ENCODE measurements around the gene JAZF1. TPM values are rescaled to one million over a fixed set of nuclear protein-coding genes. Genes with fewer than 3 reads are reported as not detected.

JAZF1 gene
- total and polyA plus RNA-seq, 2 of the 4 experiments (the other 2 are of a cell fraction), result 8.4 to 10.5 TPM

DNA sequence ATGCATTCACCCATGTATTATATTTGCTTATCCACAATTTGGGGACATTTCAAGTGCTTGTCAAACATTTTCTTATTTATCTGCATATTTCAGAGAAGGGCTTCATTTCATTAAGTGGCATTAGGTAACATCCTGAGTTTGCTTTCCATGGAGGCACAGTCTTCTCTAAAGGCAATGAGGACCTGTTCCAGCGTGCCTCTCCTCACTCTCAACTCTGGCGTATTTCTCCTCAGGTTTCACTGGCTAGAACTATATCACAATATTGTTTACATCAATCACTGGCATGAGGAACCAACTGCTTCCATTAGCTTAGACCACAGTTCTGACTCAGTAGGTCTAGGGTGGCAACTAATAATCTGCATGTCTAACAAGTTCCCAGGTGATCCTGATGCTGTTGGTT, 263.5 kb downstream of the JAZF1 start:
- ChIA-PET CTCF (interaction anchor here (1.2 kb wide), 1 partner anchor 11 kb away, joined by 4 read pairs; no protein-coding TSS in a partner anchor), POLR2A (ENCODE audit: unreplicated experiment) (no interaction called here)
- peak overlapping the region; percentile 35; the same call in 1 of the 2 replicates for H3K23ac ChIP-seq (ENCODE audit: low read depth, low read length)
- H4K8ac ChIP-seq (ENCODE audit: low read depth in 2 of 2, low read length in 2 of 2), result peak overlapping the region; percentile 13 to 43; a peak in 2 of 4 replicates
- peak overlapping the region; percentile 64; the same call in 1 of the 2 replicates for H3K18ac ChIP-seq (ENCODE audit: low read depth, low read length)
- no peaks in the 10 kb centered on the region for H3K9me3 ChIP-seq (ENCODE audit: control insufficient read depth, insufficient read depth, low read length)
- H2BK15ac ChIP-seq (ENCODE audit: low read depth, low read length), result peak overlapping the region; percentile 68; the same call in 1 of the 3 replicates
- no peak overlapping the region for H4K5ac ChIP-seq (ENCODE audit: low read depth, low read length)
- no peak overlapping the region for H2AK9ac ChIP-seq (replicated peaks; ENCODE audit: low read depth, low read length, poor library complexity)
- no peak overlapping the region for H3K56ac ChIP-seq (ENCODE audit: extremely low read depth, insufficient read depth, low read length)
- intact Hi-C loops (cut with micrococcal nuclease), result no loop called here
- H3K79me1 ChIP-seq (ENCODE audit: low read depth in 1 of 2, low read length in 2 of 2), result peaks cover 18 to 40% of the 10 kb centered on the region in 2 experiments
- no peak overlapping the region for H3K9ac ChIP-seq (ENCODE audit: low read depth, low read length)
- peak overlapping the region; percentile 38; the same call in 1 of the 2 replicates for H4K91ac ChIP-seq (ENCODE audit: insufficient read depth, low read depth, low read length)
- peaks cover 9% of the 10 kb centered on the region for H3K9me1 ChIP-seq (ENCODE audit: insufficient read depth, low read length)
- BruUV-seq (replicated peaks), result no TSS peak
- H3K27ac ChIP-seq (ENCODE audit: insufficient read depth, low read length), result no peak overlapping the region
- H3K4ac ChIP-seq (ENCODE audit: low read depth, low read length), result peak overlapping the region; percentile 30
- peak overlapping the region; percentile 70 for H2AK5ac ChIP-seq (ENCODE audit: low read depth, low read length)
- H3K14ac ChIP-seq (replicated peaks; ENCODE audit: low read depth, low read length), result peak overlapping the region; percentile 69
- H2BK5ac ChIP-seq (ENCODE audit: low read depth, low read length, poor library complexity, severe bottlenecking), result peak overlapping the region; percentile 47
- H2BK20ac ChIP-seq (ENCODE audit: low read depth, low read length), result peak overlapping the region; percentile 56; the same call in 1 of the 2 replicates
- no peak for TF ChIP-seq MAFK (IDR thresholded peaks at IDR 0.05; ENCODE audit: low read depth, low read length)
- no peak for TF ChIP-seq MAZ (IDR thresholded peaks at IDR 0.05; ENCODE audit: borderline replicate concordance, low read depth, low read length)
- TF ChIP-seq CHD1 (IDR thresholded peaks at IDR 0.05; ENCODE audit: low read depth, low read length), result no peak
- TF ChIP-seq, protein P1, sequence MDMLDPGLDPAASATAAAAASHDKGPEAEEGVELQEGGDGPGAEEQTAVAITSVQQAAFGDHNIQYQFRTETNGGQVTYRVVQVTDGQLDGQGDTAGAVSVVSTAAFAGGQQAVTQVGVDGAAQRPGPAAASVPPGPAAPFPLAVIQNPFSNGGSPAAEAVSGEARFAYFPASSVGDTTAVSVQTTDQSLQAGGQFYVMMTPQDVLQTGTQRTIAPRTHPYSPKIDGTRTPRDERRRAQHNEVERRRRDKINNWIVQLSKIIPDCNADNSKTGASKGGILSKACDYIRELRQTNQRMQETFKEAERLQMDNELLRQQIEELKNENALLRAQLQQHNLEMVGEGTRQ (IDR thresholded peaks at IDR 0.05; ENCODE audit: low read depth, low read length), result no peak
- TF ChIP-seq RCOR1 (IDR thresholded peaks at IDR 0.05; ENCODE audit: insufficient replicate concordance, low read length), result no peak
- TF ChIP-seq NFE2L2 (IDR thresholded peaks at IDR 0.05; ENCODE audit: low read depth, low read length), result no peak
- no peak for TF ChIP-seq CEBPB (IDR thresholded peaks at IDR 0.05; ENCODE audit: low read depth, low read length)
- no peak for TF ChIP-seq BHLHE40 (IDR thresholded peaks at IDR 0.05; ENCODE audit: low read depth, low read length)
- TF ChIP-seq, protein P2, sequence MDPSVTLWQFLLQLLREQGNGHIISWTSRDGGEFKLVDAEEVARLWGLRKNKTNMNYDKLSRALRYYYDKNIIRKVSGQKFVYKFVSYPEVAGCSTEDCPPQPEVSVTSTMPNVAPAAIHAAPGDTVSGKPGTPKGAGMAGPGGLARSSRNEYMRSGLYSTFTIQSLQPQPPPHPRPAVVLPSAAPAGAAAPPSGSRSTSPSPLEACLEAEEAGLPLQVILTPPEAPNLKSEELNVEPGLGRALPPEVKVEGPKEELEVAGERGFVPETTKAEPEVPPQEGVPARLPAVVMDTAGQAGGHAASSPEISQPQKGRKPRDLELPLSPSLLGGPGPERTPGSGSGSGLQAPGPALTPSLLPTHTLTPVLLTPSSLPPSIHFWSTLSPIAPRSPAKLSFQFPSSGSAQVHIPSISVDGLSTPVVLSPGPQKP (IDR thresholded peaks at IDR 0.05; ENCODE audit: borderline replicate concordance, low read depth, low read length), result no peak
- TF ChIP-seq, protein P3, sequence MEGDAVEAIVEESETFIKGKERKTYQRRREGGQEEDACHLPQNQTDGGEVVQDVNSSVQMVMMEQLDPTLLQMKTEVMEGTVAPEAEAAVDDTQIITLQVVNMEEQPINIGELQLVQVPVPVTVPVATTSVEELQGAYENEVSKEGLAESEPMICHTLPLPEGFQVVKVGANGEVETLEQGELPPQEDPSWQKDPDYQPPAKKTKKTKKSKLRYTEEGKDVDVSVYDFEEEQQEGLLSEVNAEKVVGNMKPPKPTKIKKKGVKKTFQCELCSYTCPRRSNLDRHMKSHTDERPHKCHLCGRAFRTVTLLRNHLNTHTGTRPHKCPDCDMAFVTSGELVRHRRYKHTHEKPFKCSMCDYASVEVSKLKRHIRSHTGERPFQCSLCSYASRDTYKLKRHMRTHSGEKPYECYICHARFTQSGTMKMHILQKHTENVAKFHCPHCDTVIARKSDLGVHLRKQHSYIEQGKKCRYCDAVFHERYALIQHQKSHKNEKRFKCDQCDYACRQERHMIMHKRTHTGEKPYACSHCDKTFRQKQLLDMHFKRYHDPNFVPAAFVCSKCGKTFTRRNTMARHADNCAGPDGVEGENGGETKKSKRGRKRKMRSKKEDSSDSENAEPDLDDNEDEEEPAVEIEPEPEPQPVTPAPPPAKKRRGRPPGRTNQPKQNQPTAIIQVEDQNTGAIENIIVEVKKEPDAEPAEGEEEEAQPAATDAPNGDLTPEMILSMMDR (conservative IDR thresholded peaks at IDR 0.05; ENCODE audit: low read depth, low read length), result no peak
- TF ChIP-seq POLR2A (IDR thresholded peaks at IDR 0.05; ENCODE audit: low read depth, low read length), result no peak
- no peak for TF ChIP-seq RAD21 (IDR thresholded peaks at IDR 0.05; ENCODE audit: low read length)
- TF ChIP-seq RFX5 (IDR thresholded peaks at IDR 0.05; ENCODE audit: low read depth, low read length), result no peak
- no peak for TF ChIP-seq MXI1 (IDR thresholded peaks at IDR 0.05; ENCODE audit: borderline replicate concordance, low read depth, low read length)
- no peak for TF ChIP-seq SMC3 (IDR thresholded peaks at IDR 0.05; ENCODE audit: low read depth, low read length)
- no peak for TF ChIP-seq FOS (IDR thresholded peaks at IDR 0.05; ENCODE audit: low read depth, low read length)
- peaks cover 8% of the 10 kb centered on the region; the same call in 1 of the 2 replicates for H3K4me1 ChIP-seq (ENCODE audit: control insufficient read depth, insufficient read depth, low read length)
- H3K4me2 ChIP-seq (ENCODE audit: low read depth, low read length), result no peak overlapping the region
- DNase-seq (no peak), ATAC-seq (ENCODE audit: low read depth) (no peak)
- H3K4me3 ChIP-seq (ENCODE audit: insufficient read depth, low read depth, low read length), result no peak overlapping the region
- H2AFZ ChIP-seq (replicated peaks; ENCODE audit: low read length, poor library complexity), result no peak overlapping the region
- H3K27me3 ChIP-seq (ENCODE audit: control insufficient read depth, insufficient read depth, low read length), result no peaks in the 10 kb centered on the region
- peaks cover 8% of the 10 kb centered on the region; the same call in 1 of the 2 replicates for H4K20me1 ChIP-seq (ENCODE audit: insufficient read depth, low read length)
- H2BK120ac ChIP-seq (ENCODE audit: low read depth, low read length), result peak overlapping the region; percentile 56; the same call in 1 of the 2 replicates
- in situ Hi-C loops (cut with MboI; ENCODE audit: low sequenced_read_pairs), result no loop called here
- no CpG with 5 or more reads among the region's 2 CpGs for WGBS, 2 experiments (ENCODE audit: extremely low coverage in 2 of 2, insufficient read length in 1 of 2)
- dilution Hi-C loops (cut with HindIII; ENCODE audit: low sequenced_read_pairs, unreplicated experiment), result no loop called here
- no peaks in the 10 kb centered on the region for H3K36me3 ChIP-seq (ENCODE audit: control insufficient read depth, insufficient read depth, low read length)

All from IMR-90 (cell line).